IPS-15b (cell line): ENCODE measurements around the gene PRKAR1B.

Experiments
- H3K27me3 ChIP-seq: one replicate; pipeline ENCODE4 v1.6.1; 2013; ENCODE audit warnings: low read length; ENCODE audit not compliant: control insufficient read depth, insufficient read depth
- H3K36me3 ChIP-seq: one replicate; pipeline ENCODE4 v1.6.1; 2013; ENCODE audit warnings: low read length; ENCODE audit not compliant: control insufficient read depth, insufficient read depth
- H3K4me1 ChIP-seq: one replicate; pipeline ENCODE4 v1.6.1; 2013; ENCODE audit warnings: mild to moderate bottlenecking, low read length; ENCODE audit not compliant: control insufficient read depth, insufficient read depth
- H3K4me3 ChIP-seq: one replicate; pipeline ENCODE4 v1.5.1; 2013; ENCODE audit warnings: low read depth, low read length
- H3K9ac ChIP-seq: one replicate; pipeline ENCODE4 v1.6.1; 2013; ENCODE audit warnings: low read depth, mild to moderate bottlenecking, low read length
- H3K9me3 ChIP-seq: one replicate; pipeline ENCODE4 v1.6.1; 2013; ENCODE audit warnings: mild to moderate bottlenecking, low read length; ENCODE audit not compliant: control insufficient read depth, insufficient read depth

PRKAR1B gene

DNA sequence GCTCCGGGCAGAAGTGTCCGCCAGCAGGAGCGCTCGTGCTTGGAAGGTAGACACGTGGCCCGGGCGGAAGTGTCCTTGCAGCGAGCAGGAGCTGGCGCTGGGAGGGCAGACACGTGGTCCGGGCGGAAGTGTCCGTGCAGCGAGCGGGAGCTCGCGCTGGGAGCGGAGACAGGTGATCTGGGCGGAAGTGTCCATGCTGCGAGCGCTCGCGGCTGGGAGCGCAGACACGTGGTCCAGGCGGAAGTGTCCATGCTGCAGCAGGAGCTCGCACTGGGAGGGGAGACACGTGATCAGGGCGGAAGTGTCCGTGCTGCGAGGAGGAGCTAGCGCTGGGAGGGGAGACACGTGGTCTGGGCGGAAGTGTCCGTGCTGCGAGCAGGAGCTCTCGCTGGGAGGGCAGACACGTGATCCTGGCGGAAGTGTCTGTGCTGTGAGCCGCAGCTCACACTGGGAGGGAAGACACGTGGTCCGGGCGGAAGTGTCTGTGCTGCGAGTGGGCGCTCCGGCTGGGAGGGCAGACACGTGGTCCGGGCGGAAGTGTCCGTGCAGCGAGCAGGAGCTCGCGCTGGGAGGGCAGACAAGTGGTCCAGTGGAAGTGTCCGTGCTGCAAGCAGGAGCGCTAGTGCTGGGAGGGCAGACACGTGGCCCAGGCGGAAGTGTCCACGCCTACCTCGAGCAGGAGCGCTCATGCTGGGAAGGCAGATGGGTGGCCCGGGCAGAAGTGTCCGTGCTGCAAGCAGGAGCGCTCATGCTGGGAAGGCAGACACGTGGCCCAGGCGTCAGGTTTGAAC lies 41.1 kb upstream of the PRKAR1B start:
- H3K36me3 ChIP-seq = peaks cover 26% of the 10 kb centered on the region
- H3K9me3 ChIP-seq = no peaks in the 10 kb centered on the region
- no peaks in the 10 kb centered on the region for H3K27me3 ChIP-seq
- no peak overlapping the region for H3K4me3 ChIP-seq
- H3K4me1 ChIP-seq = no peaks in the 10 kb centered on the region
- H3K9ac ChIP-seq = no peak overlapping the region

DNA sequence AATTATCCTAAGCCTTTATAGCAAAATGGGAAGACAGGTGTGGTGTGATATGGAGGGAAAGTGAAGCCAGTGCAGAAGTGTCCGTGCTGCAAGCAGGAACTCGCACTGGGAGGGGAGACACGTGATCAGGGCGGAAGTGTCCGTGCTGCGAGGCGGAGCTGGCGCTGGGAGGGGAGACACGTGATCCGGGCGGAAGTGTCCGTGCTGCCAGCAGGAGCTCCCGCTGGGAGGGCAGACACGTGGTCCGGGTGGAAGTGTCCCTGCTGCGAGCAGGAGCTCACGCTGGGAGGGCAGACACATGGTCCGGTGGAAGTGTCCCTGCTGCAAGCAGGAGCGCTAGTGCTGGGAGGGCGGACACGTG lies 40.5 kb upstream of the PRKAR1B start:
- Histone ChIP-seq H3K27me3 (no peaks in the 10 kb centered on the region), H3K9me3 (no peaks in the 10 kb centered on the region), H3K9ac (no peak overlapping the region), H3K4me1 (no peaks in the 10 kb centered on the region), H3K4me3 (no peak overlapping the region), H3K36me3 (peaks cover 20% of the 10 kb centered on the region)

DNA sequence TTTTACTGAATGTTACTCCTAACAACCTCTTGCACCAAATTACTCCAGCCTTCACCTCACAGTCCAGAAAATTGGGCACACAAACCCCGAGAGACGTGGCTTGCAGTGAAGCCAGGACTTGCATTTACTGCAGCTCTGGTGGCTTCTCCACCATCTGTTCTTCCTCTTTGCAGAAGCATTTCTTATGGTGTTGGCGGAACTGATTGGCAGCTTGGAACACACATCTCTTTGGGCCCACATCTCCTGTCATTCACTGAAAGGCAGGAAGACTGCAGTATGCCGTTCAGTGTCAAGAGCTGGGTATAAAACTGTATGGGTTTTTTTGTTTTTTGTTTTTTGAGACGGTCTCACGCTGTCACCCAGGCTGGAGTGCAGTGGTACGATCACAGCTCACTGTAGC lies 38.3 kb upstream of the PRKAR1B start:
- no peaks in the 10 kb centered on the region for H3K27me3 ChIP-seq
- no peaks in the 10 kb centered on the region for H3K4me1 ChIP-seq
- no peak overlapping the region for H3K9ac ChIP-seq
- H3K9me3 ChIP-seq = no peaks in the 10 kb centered on the region
- H3K36me3 ChIP-seq = peaks cover 35% of the 10 kb centered on the region
- no peak overlapping the region for H3K4me3 ChIP-seq

DNA sequence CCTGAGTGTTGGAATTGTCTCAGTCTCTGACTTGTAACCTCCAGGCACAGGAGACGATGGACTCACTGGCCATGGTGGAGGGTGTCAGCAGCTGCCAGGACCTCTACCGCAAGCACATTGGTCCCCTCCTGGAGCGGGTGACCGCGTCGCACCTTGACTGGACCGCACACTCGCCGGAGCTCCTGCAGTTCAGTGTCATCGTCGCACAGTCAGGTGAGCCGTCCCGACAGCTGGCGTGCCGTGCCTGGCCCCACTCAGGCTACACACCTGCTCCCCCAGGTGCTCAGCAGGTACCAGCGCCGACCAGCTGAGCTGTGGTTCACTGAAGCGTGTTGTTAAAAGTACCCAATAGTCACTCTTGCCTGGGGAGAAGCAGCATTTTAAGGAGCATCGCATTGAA lies 36.7 kb upstream of the PRKAR1B start:
- Histone ChIP-seq H3K27me3 (no peaks in the 10 kb centered on the region), H3K4me1 (no peaks in the 10 kb centered on the region), H3K4me3 (no peak overlapping the region), H3K9me3 (no peaks in the 10 kb centered on the region), H3K9ac (no peak overlapping the region), H3K36me3 (peaks cover 37% of the 10 kb centered on the region)

DNA sequence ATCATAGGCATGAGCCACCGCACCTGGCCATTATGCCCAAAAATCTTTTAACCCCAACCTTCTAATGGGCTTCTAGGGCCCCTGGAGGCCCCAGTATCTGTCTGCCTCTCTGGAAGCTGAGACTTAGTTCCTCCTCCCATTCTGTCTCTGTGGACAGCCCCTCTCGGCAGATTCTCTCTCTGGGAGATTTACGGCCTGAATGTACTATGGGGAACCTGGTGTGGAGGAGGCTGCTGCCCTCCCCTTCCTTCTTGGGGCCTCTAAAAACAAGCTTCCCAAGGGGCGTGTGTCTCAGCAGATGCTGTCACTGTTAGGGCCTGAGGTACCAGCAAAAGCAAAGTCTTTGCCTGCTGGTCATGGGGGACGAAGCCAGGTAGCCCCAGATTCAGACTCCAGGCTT lies 35.8 kb upstream of the PRKAR1B start:
- Histone ChIP-seq H3K27me3 (no peaks in the 10 kb centered on the region), H3K9me3 (no peaks in the 10 kb centered on the region), H3K4me1 (no peaks in the 10 kb centered on the region), H3K9ac (no peak overlapping the region), H3K4me3 (no peak overlapping the region), H3K36me3 (peaks cover 39% of the 10 kb centered on the region)

DNA sequence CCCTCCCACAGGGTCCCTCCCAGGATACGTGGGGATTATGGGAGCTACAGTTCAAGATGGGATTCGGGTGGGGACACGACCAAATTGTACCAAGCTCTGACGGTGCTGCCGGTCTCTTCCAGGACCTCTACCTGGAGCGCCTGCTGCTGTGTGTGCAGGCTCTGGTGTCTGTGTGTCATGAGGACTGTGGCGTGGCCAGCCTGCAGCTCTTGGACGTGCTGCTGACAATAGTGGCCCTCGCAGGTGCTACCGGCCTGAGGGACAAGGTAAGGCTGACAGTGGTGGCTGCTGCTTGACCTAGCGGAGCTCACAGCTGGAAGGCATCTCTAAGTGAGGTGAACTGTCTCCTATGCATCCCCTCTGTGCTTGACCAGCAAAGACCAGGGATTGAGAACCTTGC lies 34.5 kb upstream of the PRKAR1B start:
- Histone ChIP-seq H3K4me1 (no peaks in the 10 kb centered on the region), H3K9me3 (no peaks in the 10 kb centered on the region), H3K27me3 (no peaks in the 10 kb centered on the region), H3K36me3 (peaks cover 46% of the 10 kb centered on the region), H3K9ac (no peak overlapping the region), H3K4me3 (no peak overlapping the region)

DNA sequence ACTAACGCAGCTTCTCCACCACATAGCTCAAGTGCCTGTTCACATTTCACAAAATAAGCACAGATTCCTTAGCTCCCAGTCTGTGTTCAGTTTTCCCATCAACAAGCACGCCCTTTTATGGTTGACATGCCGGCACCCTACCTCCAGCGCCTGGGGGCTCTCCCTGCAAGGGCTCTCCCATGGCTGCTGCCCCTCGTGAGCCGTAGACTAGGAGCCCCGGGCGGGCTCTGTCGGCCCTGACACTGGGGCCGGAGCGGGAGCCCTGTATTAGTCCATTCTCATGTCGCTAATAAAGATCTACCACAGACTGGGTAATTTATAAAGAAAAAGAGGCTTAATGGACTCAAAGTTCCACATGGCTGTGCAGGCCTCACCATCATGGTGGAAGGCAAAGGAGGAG lies 34.0 kb upstream of the PRKAR1B start:
- Histone ChIP-seq H3K9ac (no peak overlapping the region), H3K4me3 (no peak overlapping the region), H3K9me3 (no peaks in the 10 kb centered on the region), H3K27me3 (no peaks in the 10 kb centered on the region), H3K36me3 (peaks cover 48% of the 10 kb centered on the region), H3K4me1 (no peaks in the 10 kb centered on the region)

DNA sequence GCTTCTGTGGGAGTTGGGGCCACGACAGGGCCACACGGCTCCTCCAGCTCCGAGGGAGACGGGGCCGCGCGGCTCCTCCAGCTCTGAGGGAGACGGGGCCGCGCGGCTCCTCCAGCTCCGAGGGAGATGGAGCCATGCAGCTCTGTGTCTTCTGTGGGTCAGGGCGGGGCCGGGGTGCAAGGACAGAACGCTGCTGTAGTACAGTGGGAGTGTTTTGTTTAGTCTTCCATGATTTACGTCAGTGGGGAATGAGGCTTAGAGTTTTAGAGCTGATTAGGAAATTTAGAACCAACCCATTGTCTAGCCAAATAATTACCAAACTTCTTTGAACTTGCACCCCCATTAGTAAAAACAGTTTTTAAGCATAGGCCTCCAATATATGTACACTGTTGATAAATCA lies 32.9 kb upstream of the PRKAR1B start:
- H3K4me1 ChIP-seq = no peaks in the 10 kb centered on the region
- H3K4me3 ChIP-seq = no peak overlapping the region
- H3K36me3 ChIP-seq = peaks cover 53% of the 10 kb centered on the region
- H3K27me3 ChIP-seq = no peaks in the 10 kb centered on the region
- H3K9me3 ChIP-seq = no peaks in the 10 kb centered on the region
- no peak overlapping the region for H3K9ac ChIP-seq

DNA sequence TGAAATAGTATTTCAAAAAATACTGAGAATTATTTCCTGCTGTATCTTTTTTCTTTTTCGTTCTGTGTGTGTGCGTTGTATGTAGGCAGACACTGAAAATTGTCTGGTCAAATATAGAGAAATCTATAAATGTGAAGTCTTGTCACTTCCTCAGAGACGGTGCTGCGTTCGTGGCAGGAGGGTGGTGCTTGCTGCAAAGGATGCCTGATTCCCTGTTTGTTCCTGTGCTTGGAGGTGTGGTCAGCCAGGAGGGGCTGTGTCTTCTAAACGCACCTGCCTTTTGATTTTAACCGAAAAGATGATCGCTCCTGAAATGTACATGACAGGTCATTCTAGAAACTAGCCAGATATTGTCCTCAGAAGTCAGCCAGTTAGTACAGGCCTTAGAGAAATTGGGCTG lies 32.5 kb upstream of the PRKAR1B start:
- H3K9me3 ChIP-seq = no peaks in the 10 kb centered on the region
- no peak overlapping the region for H3K4me3 ChIP-seq
- no peaks in the 10 kb centered on the region for H3K4me1 ChIP-seq
- H3K27me3 ChIP-seq = no peaks in the 10 kb centered on the region
- peaks cover 57% of the 10 kb centered on the region for H3K36me3 ChIP-seq
- H3K9ac ChIP-seq = no peak overlapping the region

DNA sequence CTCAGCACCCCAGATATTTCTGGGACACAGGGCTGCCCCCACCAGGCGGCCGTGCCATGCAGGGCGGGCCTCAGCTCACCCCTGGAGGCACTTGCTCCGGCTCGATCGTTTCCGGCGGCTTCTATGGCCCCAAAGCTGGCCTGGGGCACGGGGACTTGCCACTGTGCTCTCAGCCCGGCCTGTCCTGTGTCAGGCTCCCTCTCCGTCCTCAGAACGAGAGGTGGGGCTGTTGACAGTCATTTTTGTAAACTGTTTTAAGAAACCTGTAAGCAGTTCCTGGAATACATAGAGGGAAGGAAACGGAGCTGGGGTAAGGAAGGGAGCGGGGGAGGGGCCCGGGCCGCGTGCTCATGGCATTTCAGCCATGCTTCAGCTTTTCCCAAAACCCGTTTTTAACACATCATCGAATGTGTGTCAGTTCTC lies 30.7 kb upstream of the PRKAR1B start:
- peaks cover 58% of the 10 kb centered on the region for H3K36me3 ChIP-seq
- H3K9me3 ChIP-seq = no peaks in the 10 kb centered on the region
- H3K4me1 ChIP-seq = no peaks in the 10 kb centered on the region
- no peak overlapping the region for H3K4me3 ChIP-seq
- H3K27me3 ChIP-seq = no peaks in the 10 kb centered on the region
- no peak overlapping the region for H3K9ac ChIP-seq

DNA sequence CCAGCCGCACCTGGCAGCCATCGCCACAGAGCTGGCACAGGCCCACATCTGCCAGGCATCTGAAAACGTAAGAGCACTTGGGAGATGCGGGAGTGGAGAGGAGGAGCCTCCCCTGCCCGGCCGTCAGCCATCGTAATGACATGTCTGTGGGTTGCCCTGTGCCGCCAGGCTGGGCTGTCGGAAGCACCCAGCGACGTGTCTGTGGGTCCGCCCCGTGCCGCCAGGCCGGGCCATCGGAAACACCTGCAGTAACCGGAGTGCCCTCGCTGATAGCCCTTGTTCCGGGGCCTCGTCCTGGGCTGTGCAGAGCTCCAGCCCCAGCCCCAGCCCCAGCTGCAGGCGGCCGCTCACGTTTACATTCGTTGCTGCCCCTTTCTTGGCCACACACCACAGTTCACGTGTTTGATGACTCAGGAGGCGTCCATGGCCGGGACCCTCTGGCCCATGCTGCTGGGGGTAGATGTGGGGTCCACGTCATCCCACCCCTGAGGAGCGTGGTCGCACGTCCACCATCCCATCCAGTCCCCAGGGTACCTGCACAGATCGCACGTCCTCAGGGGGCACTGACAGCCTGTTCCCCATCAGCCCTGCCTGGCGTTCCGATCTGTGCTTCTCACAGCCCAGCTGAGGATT lies 30.0 kb upstream of the PRKAR1B start:
- no peak overlapping the region for H3K4me3 ChIP-seq
- no peak overlapping the region for H3K9ac ChIP-seq
- H3K4me1 ChIP-seq = no peaks in the 10 kb centered on the region
- H3K36me3 ChIP-seq = peaks cover 60% of the 10 kb centered on the region
- no peaks in the 10 kb centered on the region for H3K27me3 ChIP-seq
- no peaks in the 10 kb centered on the region for H3K9me3 ChIP-seq

DNA sequence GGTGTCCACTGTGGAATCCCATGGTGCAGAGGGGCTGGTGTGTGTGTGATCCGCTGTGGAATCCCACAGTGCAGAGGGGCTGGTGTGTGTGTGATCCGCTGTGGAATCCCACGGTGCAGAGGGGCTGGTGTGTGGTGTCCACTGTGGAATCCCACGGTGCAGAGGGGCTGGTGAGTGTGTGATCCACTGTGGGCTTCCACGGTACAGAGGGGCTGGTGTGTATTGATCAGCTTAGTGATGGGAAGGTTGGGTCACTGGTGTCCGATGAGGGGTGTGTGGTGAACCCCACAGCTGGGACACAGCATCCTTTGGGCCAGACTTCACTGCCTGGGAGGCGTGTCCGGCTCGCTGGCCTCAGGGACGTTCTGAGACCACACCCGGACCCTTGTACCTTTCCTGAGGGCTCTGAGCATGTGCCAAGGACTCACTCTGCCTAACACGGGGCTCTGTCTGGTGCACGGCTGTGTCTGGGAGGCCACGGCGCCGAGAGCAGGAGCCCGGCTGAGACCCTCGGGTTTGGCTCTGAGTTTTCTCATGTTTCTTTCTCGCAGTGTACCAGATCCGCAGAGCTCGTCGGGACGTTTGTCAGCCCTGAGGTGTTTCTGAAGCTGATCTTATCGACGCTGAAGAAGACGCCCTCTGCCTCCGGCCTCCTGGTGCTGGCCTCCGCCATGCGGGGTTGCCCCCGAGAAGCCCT lies 29.3 kb upstream of the PRKAR1B start:
- Histone ChIP-seq H3K36me3 (peaks cover 56% of the 10 kb centered on the region), H3K9ac (no peak overlapping the region), H3K9me3 (no peaks in the 10 kb centered on the region), H3K27me3 (no peaks in the 10 kb centered on the region), H3K4me3 (no peak overlapping the region), H3K4me1 (no peaks in the 10 kb centered on the region)
